Non-pigmented ciliary epithelial cell (primary cell): ENCODE data around the gene ZNF75A.

Experiments used
- DNase-seq: peaks from one replicate; pipeline ENCODE4 v3.0.0-alpha.2; 2010; ENCODE audit warnings: low read depth

ZNF75A gene

DNA sequence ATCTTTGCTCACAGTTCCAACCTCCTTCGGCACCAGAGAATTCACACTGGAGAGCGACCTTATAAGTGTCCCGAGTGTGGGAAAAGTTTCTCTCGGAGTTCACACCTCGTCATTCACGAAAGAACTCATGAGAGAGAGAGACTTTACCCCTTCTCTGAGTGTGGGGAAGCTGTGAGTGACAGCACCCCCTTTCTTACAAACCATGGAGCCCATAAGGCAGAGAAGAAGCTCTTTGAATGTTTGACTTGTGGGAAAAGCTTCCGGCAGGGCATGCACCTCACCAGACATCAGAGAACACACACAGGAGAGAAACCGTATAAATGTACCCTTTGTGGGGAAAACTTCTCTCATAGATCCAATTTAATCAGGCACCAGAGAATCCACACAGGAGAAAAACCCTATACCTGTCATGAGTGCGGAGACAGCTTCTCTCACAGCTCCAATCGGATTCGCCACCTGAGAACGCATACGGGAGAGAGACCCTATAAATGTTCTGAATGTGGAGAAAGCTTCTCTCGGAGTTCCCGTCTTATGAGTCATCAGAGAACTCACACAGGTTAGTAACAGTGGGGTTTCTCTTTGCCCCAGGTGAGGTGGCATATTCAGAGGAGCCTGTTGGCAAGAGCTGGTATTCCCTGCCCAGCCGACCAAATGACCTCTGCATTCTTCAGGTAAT is 15.2 kb upstream of the ZNF75A start:
- no peak for DNase-seq

DNA sequence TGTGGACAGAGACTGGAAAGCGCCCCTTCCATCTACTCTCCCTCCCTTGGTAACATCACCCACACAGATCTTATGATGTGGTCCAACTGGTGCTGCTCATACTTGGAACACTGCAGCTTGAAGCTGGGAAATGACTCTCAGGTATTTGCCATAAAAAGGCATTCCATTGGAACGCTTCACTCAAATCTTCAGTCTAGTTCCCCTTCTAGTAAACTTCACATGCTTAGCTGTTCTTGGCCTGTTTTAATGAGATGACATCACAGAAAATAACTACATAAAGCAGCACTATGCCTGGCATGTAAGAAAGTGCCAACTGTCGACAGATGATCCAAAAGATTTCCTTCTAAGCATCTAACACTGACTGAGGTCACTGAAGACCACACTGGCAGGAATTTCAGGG is 12.7 kb upstream of the ZNF75A start:
- no peak for DNase-seq

- DNase-seq, result no peak
Measured at GRCh38 chr16:3295209-3295608, 10.1 kb upstream of the ZNF75A start.

GRCh38 chr16:3295783-3296182 is 9.5 kb upstream of the ZNF75A start:
- DNase-seq, result no peak

GRCh38 chr16:3304370-3304769 is 927 bp upstream of the ZNF75A start:
- DNase-seq, result no peak

DNA sequence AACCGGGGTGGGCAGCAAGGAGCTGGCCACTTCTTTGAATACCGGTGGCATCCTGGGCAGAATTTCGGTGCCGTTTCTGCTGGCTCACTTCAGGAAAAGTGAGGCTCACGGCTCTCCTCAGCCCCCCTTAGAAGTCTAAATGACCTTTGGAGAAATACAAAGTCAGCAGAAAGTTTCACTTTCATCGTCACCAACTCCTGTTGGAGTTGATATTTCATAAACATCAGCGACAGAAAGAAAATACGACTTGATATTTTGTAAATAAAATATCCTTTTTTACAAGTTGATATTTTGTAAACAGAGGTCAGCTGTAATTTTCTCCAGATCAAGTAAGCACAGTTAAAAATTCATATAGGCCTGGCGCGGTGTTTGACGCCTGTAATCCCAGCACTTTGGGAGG is 781 bp downstream of the ZNF75A start:
- DNase-seq, result no peak

GRCh38 chr16:3311496-3311895 is 6.2 kb downstream of the ZNF75A start:
- no peak for DNase-seq

GRCh38 chr16:3317315-3317999 is 12.2 kb downstream of the ZNF75A start:
- DNase-seq, result no peak

DNA sequence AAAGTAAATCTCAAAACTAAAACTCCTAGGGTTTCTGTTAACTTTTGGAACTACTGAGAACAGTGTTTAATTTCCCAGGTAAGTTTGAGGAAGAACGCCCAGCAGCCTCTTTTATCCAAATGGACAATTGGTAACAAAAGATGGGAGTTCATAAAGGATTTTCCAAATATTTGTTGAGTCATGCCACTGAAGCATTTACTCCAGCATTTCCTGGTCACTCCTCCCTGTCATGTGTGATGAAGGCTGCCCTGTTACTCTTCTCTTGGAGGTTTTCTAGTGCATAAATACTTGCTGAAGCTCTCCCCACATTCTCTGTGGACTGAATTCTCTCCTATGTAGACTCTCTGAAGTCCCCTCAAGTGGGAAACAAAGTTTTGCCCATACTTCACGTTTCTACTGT is 16.5 kb downstream of the ZNF75A start:
- DNase-seq, result no peak

- DNase-seq, result no peak
Measured at GRCh38 chr16:3327514-3327913, 22.2 kb downstream of the ZNF75A start.

DNA sequence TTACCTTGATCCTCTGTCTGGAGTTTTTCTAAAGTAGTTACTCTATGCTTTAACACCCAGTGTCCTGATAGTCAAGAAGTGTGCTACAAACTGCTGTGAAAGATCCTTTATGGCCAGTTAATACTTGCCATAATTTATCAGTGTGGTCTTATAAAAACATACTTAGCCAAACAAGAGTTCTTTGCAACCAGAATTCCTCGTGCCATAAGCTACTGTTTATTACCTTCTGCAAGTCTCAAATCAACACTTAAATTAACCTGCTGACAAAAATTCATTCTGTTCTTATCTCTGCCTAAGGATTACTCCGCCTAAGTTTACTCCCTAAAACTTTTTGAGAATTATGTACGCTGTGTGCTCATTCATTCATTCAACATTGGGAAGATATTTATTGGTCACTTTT is 22.8 kb downstream of the ZNF75A start:
- DNase-seq, result no peak

DNA sequence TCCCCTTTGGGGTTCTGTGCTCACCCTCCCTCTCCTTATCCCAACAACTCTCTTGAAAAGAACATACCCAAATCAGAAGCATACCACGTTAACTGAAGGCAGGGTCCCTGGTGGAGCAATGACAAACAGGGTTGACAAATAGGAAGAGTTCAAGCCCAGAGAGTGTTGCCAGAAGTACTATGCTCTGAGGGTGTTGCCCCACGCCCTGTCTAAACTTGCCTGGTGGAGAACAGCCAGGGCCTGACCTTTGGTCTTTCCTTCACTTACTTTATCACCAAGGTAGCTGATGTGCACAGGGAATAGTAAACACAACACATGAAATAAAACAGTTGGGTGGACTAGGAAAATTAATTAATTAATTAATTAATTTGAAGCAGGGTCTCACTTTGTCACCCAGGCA is 23.3 kb downstream of the ZNF75A start:
- DNase-seq, result no peak

GRCh38 chr16:3346041-3346440 is 40.7 kb downstream of the ZNF75A start:
- no peak for DNase-seq

DNA sequence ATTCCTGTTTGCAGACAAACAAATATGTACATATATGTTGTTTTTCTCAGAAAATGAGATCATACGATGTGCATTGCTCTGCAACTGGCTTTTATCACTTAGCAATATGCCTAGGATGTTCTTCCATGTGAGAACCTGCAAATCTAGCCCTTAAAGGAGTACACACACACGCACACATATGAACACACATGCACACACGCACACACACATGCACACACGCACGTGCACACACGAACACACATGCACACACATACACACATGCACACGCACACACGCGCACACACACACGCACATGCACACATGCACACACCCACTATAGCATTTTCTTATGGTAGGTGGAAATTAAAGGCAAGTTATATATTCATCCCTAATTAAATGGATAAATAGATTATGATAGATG is 42.3 kb downstream of the ZNF75A start:
- no peak for DNase-seq

DNA sequence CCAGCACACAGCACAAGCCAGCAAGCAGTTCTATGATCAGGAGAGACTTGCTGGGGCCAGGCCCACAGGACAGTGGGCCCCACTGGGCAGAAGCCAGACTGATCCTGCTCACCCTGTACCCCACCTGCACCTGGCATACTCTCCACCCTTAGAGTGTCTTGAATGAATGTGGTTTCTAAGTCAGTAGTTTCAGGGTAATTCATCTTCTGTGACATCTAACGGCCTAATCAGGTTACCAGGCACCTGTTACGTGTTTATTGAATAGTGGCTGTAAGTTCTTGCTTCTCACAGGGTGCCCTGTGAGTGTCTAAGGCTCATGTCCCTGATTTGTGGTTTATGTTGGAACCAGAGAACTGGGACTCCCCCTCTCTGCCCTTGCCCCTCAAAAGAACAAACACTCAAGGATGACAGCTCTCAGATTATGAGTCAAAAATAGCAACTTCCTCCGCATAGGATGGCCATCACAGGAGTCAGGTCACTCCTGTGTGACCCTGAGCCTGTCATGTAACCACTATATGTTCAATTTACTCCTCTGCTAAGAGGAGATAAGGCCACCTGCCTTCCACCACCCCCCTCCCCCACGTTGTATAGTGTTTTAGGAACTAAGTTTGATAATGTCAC is 43.4 kb downstream of the ZNF75A start:
- DNase-seq, result no peak

DNA sequence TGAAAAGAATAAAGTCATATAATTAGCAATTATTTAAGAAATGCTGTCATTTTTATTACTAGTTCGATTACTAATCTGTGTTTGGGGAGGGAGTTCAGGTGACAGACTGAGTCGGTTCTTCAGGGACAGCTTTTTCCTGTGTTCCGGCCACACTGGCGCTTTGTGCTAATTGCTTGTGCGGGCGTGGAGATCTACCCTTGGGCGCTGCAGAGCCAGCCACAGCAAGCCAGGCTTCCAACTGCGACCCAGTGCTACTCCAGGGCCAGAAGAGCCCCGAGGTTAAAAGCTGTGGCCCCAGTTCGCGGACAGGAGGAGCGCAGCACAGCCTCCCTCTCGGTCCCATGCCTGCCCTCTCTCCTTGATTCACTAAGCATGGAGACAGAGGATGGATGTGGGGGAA is 43.9 kb downstream of the ZNF75A start:
- DNase-seq, result no peak

DNA sequence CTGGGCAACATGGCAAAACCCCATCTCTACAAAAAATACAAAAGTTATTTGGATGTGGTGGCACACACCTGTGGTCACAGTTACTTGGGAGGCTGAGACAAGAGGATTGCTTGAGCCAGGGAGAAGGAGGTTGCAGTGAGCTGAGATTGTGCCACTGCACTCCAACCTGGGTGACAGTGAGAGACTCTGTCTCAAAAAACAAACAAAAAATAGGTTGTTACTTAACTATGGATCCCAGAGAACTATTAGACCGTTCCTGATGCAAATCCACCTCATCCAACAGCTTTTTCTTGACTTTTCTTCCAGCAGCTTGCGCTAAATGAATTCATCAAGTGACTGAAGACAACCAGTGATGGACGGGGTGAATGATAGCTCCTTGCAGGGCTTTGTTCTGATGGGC is 50.3 kb downstream of the ZNF75A start, which contains the start of gene OR2C1:
Gene OR2C1, plus strand, starts transcription at position 301 of the 400 bp plus-strand sequence. Its CDS starts 52 bp downstream, at position 353.
- DNase-seq, result no peak

GRCh38 chr16:3356118-3356517 is 50.8 kb downstream of the ZNF75A start:
- DNase-seq, result no peak

- peak; percentile 2 for DNase-seq
Measured at GRCh38 chr16:3358871-3359270, 53.6 kb downstream of the ZNF75A start.

DNA sequence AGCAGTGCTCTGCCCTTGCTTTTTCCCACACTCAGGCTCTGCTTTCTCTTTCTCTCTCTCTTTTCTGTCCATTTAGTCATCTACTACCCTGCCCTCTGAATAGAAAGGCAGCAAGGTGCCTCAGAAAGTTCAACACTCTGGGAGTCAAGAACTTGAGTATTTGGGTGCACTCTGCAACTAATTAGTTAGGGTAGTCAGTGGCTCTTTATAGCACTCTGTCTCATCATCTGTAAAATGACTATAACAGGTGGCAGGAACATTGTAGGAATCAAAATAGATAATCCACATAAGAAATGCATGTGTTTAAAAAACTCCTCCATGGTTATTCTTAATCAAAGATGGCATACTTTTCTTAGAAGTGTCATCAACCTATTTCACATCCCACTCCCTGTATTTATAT is 57.6 kb downstream of the ZNF75A start:
- no peak for DNase-seq

DNA sequence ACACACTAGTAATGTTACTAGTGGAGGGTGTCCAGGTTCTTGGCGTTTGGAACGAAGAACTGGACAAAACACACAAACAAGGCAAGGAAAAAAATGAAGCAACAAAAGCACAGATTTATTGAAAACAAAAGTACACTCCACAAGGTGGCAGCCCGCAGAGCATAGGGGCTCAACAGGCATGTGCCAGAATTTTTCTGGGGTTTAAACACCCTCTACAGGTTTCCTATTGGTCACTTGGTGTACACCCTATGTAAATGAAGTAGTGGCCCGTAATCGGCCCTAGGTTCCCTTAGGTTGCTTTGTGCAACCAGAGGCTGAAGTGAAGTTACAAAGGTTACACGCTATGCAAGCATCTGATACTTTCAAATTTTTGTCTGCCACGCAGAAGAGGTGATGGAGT is 58.5 kb downstream of the ZNF75A start:
- no peak for DNase-seq

DNA sequence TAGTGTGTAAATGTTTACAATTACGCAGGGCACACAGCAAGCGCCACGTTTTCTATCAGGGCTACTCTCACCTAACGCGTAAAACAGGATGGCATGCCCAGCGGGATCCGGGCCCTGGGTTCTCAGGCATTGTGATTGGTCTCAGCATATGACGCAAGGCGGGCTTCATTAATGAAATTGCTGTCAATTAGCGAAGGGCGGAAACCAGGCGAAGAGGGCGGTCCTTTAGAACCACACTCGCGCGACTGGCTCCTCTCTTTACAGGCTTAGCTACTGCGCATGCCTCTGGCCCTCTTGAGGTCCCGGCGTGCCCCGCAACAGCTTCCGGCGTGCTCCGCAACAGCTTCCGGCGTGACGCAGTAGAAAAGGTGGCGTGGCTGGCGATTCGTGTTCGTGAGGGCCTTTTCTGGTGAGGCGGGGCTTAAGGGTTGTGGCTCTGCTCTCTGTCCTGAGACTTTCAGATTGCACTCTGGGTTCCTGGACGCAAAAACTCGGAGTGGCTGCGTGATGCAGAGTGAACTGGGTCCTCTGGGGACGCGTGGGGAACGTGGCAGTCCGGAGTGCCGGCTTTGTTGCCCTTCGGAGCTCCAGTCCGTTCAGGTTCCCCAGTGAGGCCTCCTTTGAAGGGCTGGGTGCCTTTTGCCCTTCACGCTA is 59.6 kb downstream of the ZNF75A start:
- peak; percentile 73 for DNase-seq
